Ramos (cell line): ENCODE results near the gene DAPK1.

Experiments used
- in situ Hi-C: fragments of 300-500 bp; cut with MboI; formaldehyde crosslinking; loops from one replicate; pipeline ENCODE4 v1.14.3; 2022; ENCODE audit warnings: low sequenced_read_pairs; ENCODE audit not compliant: unreplicated experiment

DAPK1 gene

GRCh38 chr9:87658511-87658910 is 160.8 kb downstream of the DAPK1 start:
- in situ Hi-C loops = no loop called here

GRCh38 chr9:87659534-87660419 is 162.1 kb downstream of the DAPK1 start:
- in situ Hi-C loops = no loop called here

- in situ Hi-C loops = no loop called here
Measured at GRCh38 chr9:87661241-87661640, 163.6 kb downstream of the DAPK1 start.

GRCh38 chr9:87662808-87663528 is 165.3 kb downstream of the DAPK1 start:
- in situ Hi-C loops = no loop called here

- in situ Hi-C loops = no loop called here
Measured at GRCh38 chr9:87663556-87663955, 165.9 kb downstream of the DAPK1 start.

DNA sequence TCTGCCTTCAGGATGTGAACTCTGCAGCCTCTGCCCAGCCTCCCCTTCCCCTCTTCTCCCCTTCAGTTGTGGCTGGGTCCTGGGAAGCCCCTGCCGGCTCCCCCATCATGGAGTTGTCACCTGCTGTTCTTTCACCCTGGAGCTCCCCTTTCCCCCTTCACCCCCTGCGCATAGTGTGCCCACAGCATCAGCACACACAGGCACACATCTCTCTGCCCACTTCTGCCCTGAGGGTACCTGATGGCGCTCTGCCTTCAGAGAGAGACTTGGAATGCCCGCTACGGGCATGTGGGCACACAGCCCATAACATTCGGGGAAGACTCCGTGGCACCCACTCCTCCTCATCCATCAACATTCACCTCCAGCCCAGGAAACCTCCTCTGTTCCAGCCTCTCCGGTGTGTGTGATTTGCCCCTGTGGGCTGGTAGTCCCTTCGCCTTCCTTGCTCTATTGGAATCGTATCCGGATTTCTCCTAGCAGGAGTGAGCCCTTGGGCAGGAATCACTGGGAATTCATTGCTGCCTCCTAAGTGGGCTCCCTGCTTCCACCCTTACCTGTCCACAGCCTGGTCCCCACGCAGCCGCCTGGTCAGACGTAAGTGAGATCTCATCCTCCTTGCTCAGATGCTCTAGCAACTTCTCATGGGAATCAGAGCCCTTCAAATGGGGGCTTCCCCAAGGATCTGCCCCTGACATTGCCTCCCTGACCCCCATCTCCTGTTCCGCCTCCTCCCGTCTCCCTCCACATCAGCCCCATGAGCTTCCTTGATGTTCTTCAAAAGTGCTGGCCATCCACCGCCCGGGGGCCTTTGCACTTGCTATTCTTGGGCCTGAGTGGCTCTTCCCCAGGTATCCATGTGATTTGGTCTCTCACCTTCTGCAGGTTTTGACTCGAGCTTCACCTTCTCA is 166.7 kb downstream of the DAPK1 start:
- in situ Hi-C loops = no loop called here

- in situ Hi-C loops = no loop called here
Measured at GRCh38 chr9:87665505-87665904, 167.8 kb downstream of the DAPK1 start.

DNA sequence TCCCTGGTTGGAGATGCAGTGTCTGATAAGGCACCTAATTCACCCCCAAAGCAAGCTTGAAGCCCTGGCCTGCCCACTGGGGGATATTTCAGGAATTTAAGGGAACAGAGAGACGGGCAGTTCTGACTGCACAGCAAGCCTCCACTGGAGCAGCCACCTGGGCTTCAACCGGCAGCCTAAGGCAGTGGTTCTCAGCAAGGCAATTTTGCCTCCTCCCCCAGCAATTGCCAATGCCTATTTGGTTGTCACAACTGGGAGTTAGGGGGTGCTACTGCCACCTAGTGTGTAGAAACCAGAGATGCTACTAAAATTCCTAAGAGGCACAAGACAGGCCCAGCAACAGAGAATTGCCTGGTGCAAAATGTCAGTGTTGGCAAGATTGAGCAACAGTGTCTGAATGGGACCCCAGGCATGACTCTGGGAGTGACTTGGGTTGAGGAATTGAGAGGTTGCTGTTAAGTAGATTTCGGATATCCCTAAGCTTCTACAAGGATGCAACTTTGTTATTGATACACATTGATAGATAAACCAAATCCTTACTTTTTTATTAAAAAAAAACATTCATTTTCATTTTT is 169.6 kb downstream of the DAPK1 start:
- in situ Hi-C loops = no loop called here

GRCh38 chr9:87668222-87668621 is 170.6 kb downstream of the DAPK1 start:
- in situ Hi-C loops = no loop called here

GRCh38 chr9:87668722-87669121 is 171.1 kb downstream of the DAPK1 start:
- in situ Hi-C loops = no loop called here

DNA sequence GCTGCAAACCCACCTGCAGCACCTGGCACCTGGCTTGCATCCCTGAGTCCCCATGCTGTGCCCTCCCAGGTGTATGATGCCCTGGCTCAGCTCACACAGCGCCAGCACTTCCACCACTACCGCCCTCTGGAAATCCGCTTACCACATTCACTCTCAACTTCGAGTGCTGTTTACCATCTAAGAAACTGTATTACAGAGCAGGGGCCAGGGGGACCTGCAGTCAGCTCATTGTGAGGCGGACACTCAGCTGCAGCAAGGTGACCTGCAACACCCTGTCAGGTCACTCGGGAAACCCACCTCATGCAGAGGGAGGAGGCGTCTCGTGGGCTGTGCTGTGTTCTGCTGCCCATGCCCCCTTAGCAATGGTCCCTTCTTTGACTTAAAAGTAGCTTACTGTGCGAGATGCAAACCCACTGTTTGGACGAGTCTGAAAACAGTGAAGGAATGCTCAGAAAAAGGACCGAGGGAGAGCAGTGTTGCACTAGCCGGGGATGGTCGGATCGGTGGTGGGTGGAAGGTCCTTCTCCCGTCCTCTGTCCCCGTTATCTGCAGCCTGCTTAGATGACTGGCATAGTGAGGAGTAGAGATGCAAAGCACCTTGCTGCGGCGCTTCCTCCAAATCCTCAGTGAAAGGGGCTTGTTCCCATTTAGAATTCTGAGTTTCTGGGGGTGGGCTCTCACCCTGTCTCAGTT is 173.1 kb downstream of the DAPK1 start:
- in situ Hi-C loops = no loop called here

- in situ Hi-C loops = no loop called here
Measured at GRCh38 chr9:87671478-87671877, 173.8 kb downstream of the DAPK1 start.

GRCh38 chr9:87671925-87672324 is 174.3 kb downstream of the DAPK1 start:
- in situ Hi-C loops = no loop called here

DNA sequence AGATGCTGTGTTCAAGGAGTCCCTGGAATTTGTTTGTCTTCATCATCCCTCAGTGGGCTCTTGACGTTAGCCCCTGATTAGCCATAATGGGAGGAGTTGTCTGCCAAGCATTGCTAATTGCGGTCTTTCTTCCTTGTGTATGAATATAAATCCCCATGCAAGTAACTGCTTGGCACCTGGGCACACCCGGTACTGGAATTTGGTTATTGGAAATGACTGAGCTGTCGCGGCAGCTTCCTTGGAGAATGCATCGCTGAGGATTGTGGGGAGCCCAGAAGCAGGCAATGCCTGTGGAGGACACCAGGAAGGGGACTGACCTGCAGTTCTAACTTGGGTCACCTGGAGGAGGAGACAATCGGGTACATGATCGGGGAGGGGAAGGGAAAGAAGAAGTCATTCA is 174.9 kb downstream of the DAPK1 start:
- in situ Hi-C loops = no loop called here

- in situ Hi-C loops = no loop called here
Measured at GRCh38 chr9:87673446-87674120, 175.9 kb downstream of the DAPK1 start.

DNA sequence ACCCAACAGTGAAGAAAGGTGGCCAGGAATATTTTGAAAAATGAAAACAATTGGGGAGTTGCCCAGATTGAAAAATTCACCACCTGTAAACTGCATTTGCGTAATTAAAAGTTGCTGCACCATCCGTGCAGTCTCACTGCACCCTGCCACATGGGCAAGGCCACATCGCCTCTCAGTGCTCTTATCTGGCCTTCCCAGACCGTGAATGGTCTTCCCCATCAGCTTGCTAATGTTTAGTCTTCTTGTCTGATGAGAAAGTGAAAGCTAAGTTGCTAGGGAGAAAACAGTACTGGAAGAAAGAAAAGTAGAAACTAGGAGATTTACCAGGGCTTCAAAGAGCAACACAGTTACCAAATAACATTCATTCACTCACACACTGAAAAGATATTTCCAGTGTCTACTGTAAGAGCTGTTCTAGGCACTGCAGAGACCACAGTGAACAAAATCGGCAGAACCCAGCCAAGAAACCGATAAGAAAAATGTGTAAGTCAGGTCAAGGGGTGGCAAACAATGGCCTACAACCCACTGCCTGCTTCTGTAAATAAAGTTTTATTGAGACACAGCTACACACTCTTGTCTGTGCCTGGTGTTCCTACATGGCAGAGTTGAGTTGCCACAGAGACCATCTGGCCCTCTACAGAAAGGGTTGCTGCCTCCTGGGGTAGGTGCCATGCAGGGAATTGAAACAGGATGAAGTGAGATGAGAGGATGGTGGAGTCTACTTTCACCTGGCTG is 177.1 kb downstream of the DAPK1 start:
- in situ Hi-C loops = no loop called here

DNA sequence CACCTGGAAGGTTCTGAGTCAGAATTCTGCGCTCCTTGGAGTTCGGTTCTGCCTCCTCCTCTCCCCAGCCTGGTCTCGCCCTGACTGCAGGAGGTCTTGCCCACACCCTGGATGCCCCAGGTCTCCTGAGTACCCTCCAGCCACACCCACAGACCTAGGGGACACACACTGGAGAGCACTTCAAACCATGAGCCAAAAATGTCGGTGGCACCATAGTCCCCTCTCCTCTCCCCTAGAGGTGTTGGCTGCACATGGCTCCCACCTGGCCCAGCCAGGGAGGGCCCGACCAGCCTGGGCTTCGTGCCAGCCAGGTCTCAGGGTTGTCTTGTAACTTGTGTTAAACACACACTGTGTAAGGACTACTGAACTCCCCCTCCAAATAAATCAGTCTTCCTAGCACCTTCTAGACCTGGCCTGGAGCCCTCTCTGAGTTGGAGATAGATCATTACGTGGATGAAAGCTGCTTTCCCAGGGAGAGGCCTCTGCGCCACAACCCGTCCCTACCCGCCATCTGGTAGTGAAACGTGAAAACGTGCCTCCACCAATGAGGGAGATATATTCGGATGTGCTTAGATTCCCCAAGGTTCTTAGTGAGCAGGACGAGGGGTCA is 178.3 kb downstream of the DAPK1 start:
- in situ Hi-C loops = no loop called here
